ENCODE results near the gene ADAD2.

- TF ChIP-seq POLR2AphosphoS5 (IDR thresholded peaks at IDR 0.05; ENCODE audit: low read depth, low read length) (no peak), POLR2A (IDR thresholded peaks at IDR 0.05; ENCODE audit: low read depth, low read length) (no peak), TAF1 (IDR thresholded peaks at IDR 0.05; ENCODE audit: borderline replicate concordance, low read depth, low read length) (no peak)
Observed at GRCh38 chr16:84199097-84199496, 8.1 kb downstream of the ADAD2 start.

Measured in GM12892 (cell line).